Measurements from ENCODE around the gene GORASP1.
A peak's percentile ranks its signal among the peaks of the same experiment; 100 is the strongest.

Gene GORASP1

DNA sequence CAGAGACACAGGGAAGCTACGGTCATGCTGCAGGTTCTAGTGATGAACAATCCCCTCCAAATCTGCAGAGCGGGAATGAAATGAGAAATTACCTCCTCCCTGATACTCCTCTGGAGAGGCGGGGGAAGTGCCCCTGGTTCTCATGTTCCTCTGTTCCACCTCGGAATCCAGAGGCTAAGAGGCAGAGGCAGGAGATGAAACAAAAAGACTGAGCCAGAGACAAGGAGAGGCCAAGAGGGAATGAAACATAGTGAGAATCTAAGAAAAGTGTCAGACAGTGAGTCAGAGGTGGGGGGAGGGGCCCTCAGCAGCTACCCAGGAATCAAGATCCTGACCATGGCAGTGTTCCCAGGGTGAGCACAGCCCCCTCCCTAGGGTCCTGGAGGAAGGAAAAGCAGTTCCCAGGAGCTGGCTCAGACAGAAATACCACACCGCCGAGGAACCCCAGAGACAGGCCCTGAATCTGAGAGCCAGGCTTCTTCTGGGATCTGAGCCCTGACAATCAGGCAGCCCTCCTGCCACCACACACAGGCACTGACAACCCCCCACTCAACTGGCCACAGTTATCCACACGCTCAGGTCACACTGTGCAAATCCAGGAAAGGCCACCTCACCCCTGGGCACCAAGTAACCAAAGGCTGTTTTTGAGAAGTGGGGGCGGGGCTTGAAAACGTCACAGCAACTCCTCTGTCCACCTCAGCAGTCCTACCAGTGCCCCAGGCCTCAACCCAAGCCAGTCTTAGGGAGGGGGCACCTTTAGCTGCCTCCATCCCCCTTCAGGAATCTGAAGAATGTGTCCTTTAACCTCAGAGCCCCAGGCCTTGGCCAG is 43.6 kb upstream of the GORASP1 start (continued):
- peak; percentile 34; the same call in 1 of the 2 replicates for TF ChIP-seq ZXDB (tag by site-specific recombination; IDR thresholded peaks at IDR 0.05)
- TF ChIP-seq ZNF433 (tag by site-specific recombination; IDR thresholded peaks at IDR 0.05; ENCODE audit: low read depth) = no peak
- TF ChIP-seq ZNF394 (tag by site-specific recombination; IDR thresholded peaks at IDR 0.05; ENCODE audit: borderline replicate concordance) = peak; percentile 32; the same call in 1 of the 2 replicates
- TF ChIP-seq, protein P1, sequence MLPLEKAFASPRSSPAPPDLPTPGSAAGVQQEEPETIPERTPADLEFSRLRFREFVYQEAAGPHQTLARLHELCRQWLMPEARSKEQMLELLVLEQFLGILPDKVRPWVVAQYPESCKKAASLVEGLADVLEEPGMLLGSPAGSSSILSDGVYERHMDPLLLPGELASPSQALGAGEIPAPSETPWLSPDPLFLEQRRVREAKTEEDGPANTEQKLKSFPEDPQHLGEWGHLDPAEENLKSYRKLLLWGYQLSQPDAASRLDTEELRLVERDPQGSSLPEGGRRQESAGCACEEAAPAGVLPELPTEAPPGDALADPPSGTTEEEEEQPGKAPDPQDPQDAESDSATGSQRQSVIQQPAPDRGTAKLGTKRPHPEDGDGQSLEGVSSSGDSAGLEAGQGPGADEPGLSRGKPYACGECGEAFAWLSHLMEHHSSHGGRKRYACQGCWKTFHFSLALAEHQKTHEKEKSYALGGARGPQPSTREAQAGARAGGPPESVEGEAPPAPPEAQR (tag by site-specific recombination; IDR thresholded peaks at IDR 0.05) = no peak
- TF ChIP-seq ZNF510 (tag by site-specific recombination; IDR thresholded peaks at IDR 0.05; ENCODE audit: insufficient replicate concordance) = no peak
- peak; percentile 24; the same call in 1 of the 2 replicates for TF ChIP-seq WT1 (tag by site-specific recombination; IDR thresholded peaks at IDR 0.05)
- TF ChIP-seq, protein P2, sequence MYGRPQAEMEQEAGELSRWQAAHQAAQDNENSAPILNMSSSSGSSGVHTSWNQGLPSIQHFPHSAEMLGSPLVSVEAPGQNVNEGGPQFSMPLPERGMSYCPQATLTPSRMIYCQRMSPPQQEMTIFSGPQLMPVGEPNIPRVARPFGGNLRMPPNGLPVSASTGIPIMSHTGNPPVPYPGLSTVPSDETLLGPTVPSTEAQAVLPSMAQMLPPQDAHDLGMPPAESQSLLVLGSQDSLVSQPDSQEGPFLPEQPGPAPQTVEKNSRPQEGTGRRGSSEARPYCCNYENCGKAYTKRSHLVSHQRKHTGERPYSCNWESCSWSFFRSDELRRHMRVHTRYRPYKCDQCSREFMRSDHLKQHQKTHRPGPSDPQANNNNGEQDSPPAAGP (tag by site-specific recombination; IDR thresholded peaks at IDR 0.05) = peak; percentile 63
- peak; percentile 70 for TF ChIP-seq SP7 (tag by site-specific recombination; IDR thresholded peaks at IDR 0.05)
- TF ChIP-seq BCL11A (tag by site-specific recombination; IDR thresholded peaks at IDR 0.05; ENCODE audit: low read depth) = no peak
- TF ChIP-seq FEZF1 (tag by site-specific recombination; IDR thresholded peaks at IDR 0.05) = peak; percentile 81
- peak; percentile 87 for TF ChIP-seq ZBTB17 (tag by site-specific recombination; IDR thresholded peaks at IDR 0.05)
- TF ChIP-seq ZNF175 (tag by site-specific recombination; IDR thresholded peaks at IDR 0.05) = no peak
- no peak for TF ChIP-seq CTCF (tag by site-specific recombination; IDR thresholded peaks at IDR 0.05)
- TF ChIP-seq ZNF2 (tag by site-specific recombination; IDR thresholded peaks at IDR 0.05) = 0 out of 2 replicates have a peak, but pooled peaks have one; percentile 17
- peak; percentile 63 for TF ChIP-seq GLIS2 (tag by site-specific recombination; IDR thresholded peaks at IDR 0.05)
- TF ChIP-seq KLF7 (tag by site-specific recombination; IDR thresholded peaks at IDR 0.05; ENCODE audit: borderline replicate concordance) = no peak
- no peak for TF ChIP-seq KLF8 (tag by site-specific recombination; IDR thresholded peaks at IDR 0.05)
- TF ChIP-seq PATZ1 (tag by site-specific recombination; IDR thresholded peaks at IDR 0.05) = peak; percentile 41
- no peak for TF ChIP-seq ZNF48 (tag by site-specific recombination; IDR thresholded peaks at IDR 0.05)
- TF ChIP-seq ZNF501 (tag by site-specific recombination; IDR thresholded peaks at IDR 0.05) = no peak
- TF ChIP-seq OSR2 (tag by site-specific recombination; IDR thresholded peaks at IDR 0.05) = peak; percentile 37; the same call in 1 of the 2 replicates
- TF ChIP-seq ZBTB20 (tag by site-specific recombination; IDR thresholded peaks at IDR 0.05) = peak; percentile 81
- TF ChIP-seq, protein P3, sequence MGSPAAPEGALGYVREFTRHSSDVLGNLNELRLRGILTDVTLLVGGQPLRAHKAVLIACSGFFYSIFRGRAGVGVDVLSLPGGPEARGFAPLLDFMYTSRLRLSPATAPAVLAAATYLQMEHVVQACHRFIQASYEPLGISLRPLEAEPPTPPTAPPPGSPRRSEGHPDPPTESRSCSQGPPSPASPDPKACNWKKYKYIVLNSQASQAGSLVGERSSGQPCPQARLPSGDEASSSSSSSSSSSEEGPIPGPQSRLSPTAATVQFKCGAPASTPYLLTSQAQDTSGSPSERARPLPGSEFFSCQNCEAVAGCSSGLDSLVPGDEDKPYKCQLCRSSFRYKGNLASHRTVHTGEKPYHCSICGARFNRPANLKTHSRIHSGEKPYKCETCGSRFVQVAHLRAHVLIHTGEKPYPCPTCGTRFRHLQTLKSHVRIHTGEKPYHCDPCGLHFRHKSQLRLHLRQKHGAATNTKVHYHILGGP (tag by site-specific recombination; IDR thresholded peaks at IDR 0.05) = peak; percentile 27; the same call in 1 of the 2 replicates
- no peak for TF ChIP-seq ZNF785 (tag by site-specific recombination; IDR thresholded peaks at IDR 0.05)
- no peak for TF ChIP-seq ZNF549 (tag by site-specific recombination; IDR thresholded peaks at IDR 0.05)
- no peak for TF ChIP-seq ZNF624 (tag by site-specific recombination; IDR thresholded peaks at IDR 0.05)
- no peak for TF ChIP-seq KLF16 (tag by site-specific recombination; IDR thresholded peaks at IDR 0.05)
- TF ChIP-seq ZNF366 (tag by site-specific recombination; conservative IDR thresholded peaks at IDR 0.05) = peak; percentile 64; the same call in 1 of the 2 replicates
- TF ChIP-seq ZFP3 (tag by site-specific recombination; IDR thresholded peaks at IDR 0.05; ENCODE audit: low read depth) = no peak
- 0 out of 2 replicates have a peak, but pooled peaks have one; percentile 7 for TF ChIP-seq SP3 (tag by site-specific recombination; IDR thresholded peaks at IDR 0.05)
- TF ChIP-seq ZNF416 (tag by site-specific recombination; IDR thresholded peaks at IDR 0.05) = no peak
- peak; percentile 64; the same call in 1 of the 2 replicates for TF ChIP-seq ZNF600 (tag by site-specific recombination; IDR thresholded peaks at IDR 0.05)
- TF ChIP-seq ZNF266 (tag by site-specific recombination; IDR thresholded peaks at IDR 0.05; ENCODE audit: low read depth) = no peak
